ENCODE data around the gene CIRBP.

The CIRBP gene

GRCh38 chr19:1296575-1297271, 27.6 kb downstream of the CIRBP start:
- Histone ChIP-seq H3K36me3 (no peaks in the 10 kb centered on the region), H3K27me3 (peaks cover 0 to 74% of the 10 kb centered on the region in 2 donors), H3K27ac (no peak overlapping the region), H3K4me3 (no peak overlapping the region), H3K9me3 (no peaks in the 10 kb centered on the region), H3K4me1 (peaks cover 0 to 17% (median 3%) of the 10 kb centered on the region in 4 donors)
- no peak for DNase-seq
- no peak for TF ChIP-seq CTCF (IDR thresholded peaks at IDR 0.05)
- intact Hi-C loops (cut with DNase I; ENCODE audit: low total_unique reads), result no loop called here

GRCh38 chr19:1298235-1298634, 29.1 kb downstream of the CIRBP start:
- no peak overlapping the region for H3K27ac ChIP-seq
- intact Hi-C loops (cut with DNase I; ENCODE audit: low total_unique reads), result no loop called here
- peaks cover 0 to 67% of the 10 kb centered on the region in 2 donors for H3K27me3 ChIP-seq
- TF ChIP-seq CTCF (IDR thresholded peaks at IDR 0.05), result no peak
- no peak overlapping the region for H3K4me3 ChIP-seq
- no peak for DNase-seq
- H3K4me1 ChIP-seq, result peaks cover 0 to 13% (median 3%) of the 10 kb centered on the region in 4 donors
- H3K36me3 ChIP-seq, result no peaks in the 10 kb centered on the region
- H3K9me3 ChIP-seq, result no peaks in the 10 kb centered on the region

- no peak for DNase-seq
- no peak for TF ChIP-seq CTCF (IDR thresholded peaks at IDR 0.05)
- H3K9me3 ChIP-seq, result no peaks in the 10 kb centered on the region
- H3K4me3 ChIP-seq, result no peak overlapping the region
- H3K27me3 ChIP-seq, result peaks cover 0 to 51% of the 10 kb centered on the region in 2 donors
- H3K27ac ChIP-seq, result no peak overlapping the region
- intact Hi-C loops (cut with DNase I; ENCODE audit: low total_unique reads), result no loop called here
- no peaks in the 10 kb centered on the region for H3K36me3 ChIP-seq
- peaks cover 0 to 12% (median 3%) of the 10 kb centered on the region in 4 donors for H3K4me1 ChIP-seq
These were observed 30.7 kb downstream of the CIRBP start for GRCh38 chr19:1299801-1300200.

GRCh38 chr19:1300744-1301490, 31.8 kb downstream of the CIRBP start:
- no peak overlapping the region for H3K27ac ChIP-seq
- H3K36me3 ChIP-seq, result no peaks in the 10 kb centered on the region
- peaks cover 0 to 40% of the 10 kb centered on the region in 2 donors for H3K27me3 ChIP-seq
- no peak for TF ChIP-seq CTCF (IDR thresholded peaks at IDR 0.05)
- H3K4me1 ChIP-seq, result peaks cover 0 to under 1% (median 0%) of the 10 kb centered on the region in 4 donors
- DNase-seq, result no peak
- no peak overlapping the region for H3K4me3 ChIP-seq
- intact Hi-C loops (cut with DNase I; ENCODE audit: low total_unique reads), result no loop called here
- no peaks in the 10 kb centered on the region for H3K9me3 ChIP-seq

- no peak for DNase-seq
- no peaks in the 10 kb centered on the region for H3K4me1 ChIP-seq
- H3K9me3 ChIP-seq, result no peaks in the 10 kb centered on the region
- no peak overlapping the region for H3K4me3 ChIP-seq
- intact Hi-C loops (cut with DNase I; ENCODE audit: low total_unique reads), result no loop called here
- no peaks in the 10 kb centered on the region for H3K36me3 ChIP-seq
- no peak overlapping the region for H3K27ac ChIP-seq
- TF ChIP-seq CTCF (IDR thresholded peaks at IDR 0.05), result no peak
- H3K27me3 ChIP-seq, result peaks cover 0 to 28% of the 10 kb centered on the region in 2 donors
These were observed 33.6 kb downstream of the CIRBP start for GRCh38 chr19:1302533-1303239.
